Measurements from ENCODE around the gene CCDC181. TPM values are rescaled to one million over a fixed set of nuclear protein-coding genes. Genes with fewer than 3 reads are reported as not detected.

Gene CCDC181
- total RNA-seq, 1 experiment from 2014 or later = 2.9 TPM

GRCh38 chr1:169466259-169467230 lies 39.3 kb upstream of the CCDC181 start:
- Mint-ChIP-seq H3K36me3 (ENCODE audit: insufficient read depth in 1 of 3, low read depth in 3 of 3) (peaks cover 8 to 23% (median 19%) of the 10 kb centered on the region in 3 experiments; a peak in 5 of 7 replicates), H3K27ac (no peak overlapping the region), H3K27me3 (ENCODE audit: low read depth) (no peaks in the 10 kb centered on the region), H3K9me3 (no peaks in the 10 kb centered on the region), H3K4me3 (no peak overlapping the region), H3K4me1 (no peaks in the 10 kb centered on the region)
- H4K20me1 ChIP-seq (ENCODE audit: control insufficient read depth, insufficient read depth, insufficient read length) = no peaks in the 10 kb centered on the region
- no peak overlapping the region for H2BK12ac ChIP-seq (ENCODE audit: insufficient read length, low read depth, low read length)
- no peak overlapping the region for H3K4ac ChIP-seq (ENCODE audit: low read depth, low read length)
- no peak overlapping the region for H2BK5ac ChIP-seq (ENCODE audit: insufficient read length, low read length)
- no peaks in the 10 kb centered on the region for H3K23me2 ChIP-seq (ENCODE audit: insufficient read length, low read depth, low read length, poor library complexity, severe bottlenecking)
- H2BK15ac ChIP-seq (ENCODE audit: low read depth, low read length) = no peak overlapping the region
- no peak overlapping the region for H2AK5ac ChIP-seq (ENCODE audit: insufficient read length, low read length)
- H3K4me1 ChIP-seq (ENCODE audit: insufficient read depth, low read length) = no peaks in the 10 kb centered on the region
- WGBS (ENCODE audit: extremely low coverage, insufficient read length, low lambda C conversion rate) = no CpG with 5 or more reads among the region's 8 CpGs
- H3K27ac ChIP-seq (ENCODE audit: insufficient read length, low read depth, low read length) = no peak overlapping the region
- H4K91ac ChIP-seq (ENCODE audit: insufficient read length, low read depth, low read length) = no peak overlapping the region
- H2AFZ ChIP-seq (ENCODE audit: low read length) = no peak overlapping the region
- no peak overlapping the region for H2BK20ac ChIP-seq (ENCODE audit: low read depth, low read length, poor library complexity, severe bottlenecking)
- H3K9me3 ChIP-seq (ENCODE audit: control insufficient read depth, low read depth, low read length) = no peaks in the 10 kb centered on the region
- no peak for DNase-seq
- H3K4me2 ChIP-seq (ENCODE audit: insufficient read depth, insufficient read length, low read length) = no peak overlapping the region
- no peak overlapping the region for H3T11ph ChIP-seq (ENCODE audit: low read length)
- TF ChIP-seq CTCF (conservative IDR thresholded peaks at IDR 0.05) = peak; percentile 68
- H3K18ac ChIP-seq (ENCODE audit: insufficient read length, low read depth, low read length) = no peak overlapping the region
- no peak overlapping the region for H4K8ac ChIP-seq (replicated peaks; ENCODE audit: insufficient read length, low read depth, low read length)
- H3K27me3 ChIP-seq (ENCODE audit: insufficient read depth, low read length) = no peaks in the 10 kb centered on the region
- no peak overlapping the region for H2BK120ac ChIP-seq (ENCODE audit: low read depth, low read length, poor library complexity, severe bottlenecking)
- no peaks in the 10 kb centered on the region for H3K79me2 ChIP-seq (ENCODE audit: insufficient read depth, low read length)
- no peaks in the 10 kb centered on the region for H3K79me1 ChIP-seq (ENCODE audit: insufficient read depth, low read depth, low read length, poor library complexity, severe bottlenecking)
- H3K14ac ChIP-seq (ENCODE audit: insufficient read depth, low read length) = no peak overlapping the region
- no peak overlapping the region for H3K9ac ChIP-seq (ENCODE audit: extremely low read depth, insufficient read length, low read length)
- H3K23ac ChIP-seq (ENCODE audit: insufficient read length, low read depth, low read length) = no peak overlapping the region
- no peak overlapping the region for H3K56ac ChIP-seq (ENCODE audit: insufficient read length, low read depth, low read length)
- H4K5ac ChIP-seq (ENCODE audit: insufficient read length, low read depth, low read length) = no peak overlapping the region

Measured in H9 (cell line).